HEK293 (cell line): ENCODE data around the gene MYO15B.

Experiments
- CTCF ChIA-PET: fragments of 350-600 bp; formaldehyde crosslinking; extraction: SDS; loops from one replicate; lab custom pipeline; 2021; ENCODE audit warnings: antibody characterized with exemption; lab: Yijun Ruan, JAX
- POLR2A ChIA-PET: fragments of 300-600 bp; formaldehyde crosslinking; extraction: SDS; loops from one replicate; lab custom pipeline; 2020; ENCODE audit warnings: antibody characterized with exemption, inconsistent platforms; lab: Yijun Ruan, JAX
- H3K27ac ChIP-seq: fragments of 200-500 bp; sonication (Bioruptor generic); 2 replicates; pipeline ENCODE4 v1.5.1; 2014; ENCODE audit warnings: low read depth, low read length, control low read depth, inconsistent platforms; ENCODE audit errors: extremely low read depth
- H3K36me3 ChIP-seq, 2 experiments: fragments of 200-500 bp in 1 of 2; sonication (Bioruptor generic) in 1 of 2; 1 replicate in 1 of 2; 2 replicates in 1 of 2; pipeline ENCODE4 v1.5.1; 2014 to 2017; ENCODE audit warnings: inconsistent platforms in 2 of 2, low read length in 2 of 2; ENCODE audit not compliant: control insufficient read depth in 2 of 2, insufficient read depth in 1 of 2
- H3K4me1 ChIP-seq: fragments of 200-500 bp; sonication (Bioruptor generic); 2 replicates; pipeline ENCODE4 v1.5.1; 2014; ENCODE audit warnings: mild to moderate bottlenecking, low read length, inconsistent platforms; ENCODE audit not compliant: control insufficient read depth, insufficient read depth
- H3K4me3 ChIP-seq: 2 replicates; pipeline ENCODE4 v1.5.1; 2011; ENCODE audit warnings: low read depth, mild to moderate bottlenecking, control low read depth, low read length, moderate library complexity
- H3K9me3 ChIP-seq: fragments of 200-500 bp; sonication (Bioruptor generic); 2 replicates; pipeline ENCODE4 v1.5.1; 2014; ENCODE audit warnings: low read depth, low read length, inconsistent platforms; ENCODE audit not compliant: control insufficient read depth, insufficient read depth
- EGR2 ChIP-seq: fragments of 450-650 bp; formaldehyde crosslinking; IDR thresholded peaks from 2 replicates; pipeline ENCODE4 v1.5.1; 2016; ENCODE audit warnings: low read depth, missing biosample characterization, missing genetic modification characterization
- GFI1B ChIP-seq: fragments of 450-650 bp; formaldehyde crosslinking; IDR thresholded peaks from 2 replicates; pipeline ENCODE4 v1.5.1; 2016; ENCODE audit warnings: missing biosample characterization, missing genetic modification characterization
- MZF1 ChIP-seq: fragments of 450-650 bp; formaldehyde crosslinking; IDR thresholded peaks from 2 replicates; pipeline ENCODE4 v1.5.1; 2017; ENCODE audit warnings: missing biosample characterization, missing genetic modification characterization, borderline replicate concordance
- SP7 ChIP-seq: fragments of 450-650 bp; formaldehyde crosslinking; IDR thresholded peaks from 2 replicates; pipeline ENCODE4 v1.5.1; 2016; ENCODE audit warnings: missing biosample characterization, missing genetic modification characterization
- WT1 ChIP-seq: fragments of 450-650 bp; formaldehyde crosslinking; IDR thresholded peaks from 2 replicates; pipeline ENCODE4 v1.5.1; 2016; ENCODE audit warnings: missing biosample characterization, missing genetic modification characterization
- ZBTB17 ChIP-seq: fragments of 450-650 bp; formaldehyde crosslinking; IDR thresholded peaks from 2 replicates; pipeline ENCODE4 v1.5.1; 2016; ENCODE audit warnings: missing biosample characterization, missing genetic modification characterization
- ZBTB44 ChIP-seq: fragments of 450-650 bp; IDR thresholded peaks from 2 replicates; pipeline ENCODE4 v1.5.1; 2018; ENCODE audit warnings: missing biosample characterization, mild to moderate bottlenecking, missing genetic modification characterization
- ZFHX2 ChIP-seq: fragments of 450-650 bp; formaldehyde crosslinking; conservative IDR thresholded peaks from 2 replicates; pipeline ENCODE4 v1.5.1; 2016; ENCODE audit warnings: missing biosample characterization, missing genetic modification characterization
- ZNF223 ChIP-seq: fragments of 450-650 bp; formaldehyde crosslinking; IDR thresholded peaks from 2 replicates; pipeline ENCODE4 v1.5.1; 2016; ENCODE audit warnings: missing biosample characterization, missing genetic modification characterization
- ZNF549 ChIP-seq: fragments of 450-650 bp; IDR thresholded peaks from 2 replicates; pipeline ENCODE4 v1.5.1; 2018; ENCODE audit warnings: missing biosample characterization, missing genetic modification characterization, mild to moderate bottlenecking, inconsistent platforms, moderate library complexity
- ZNF610 ChIP-seq: fragments of 450-650 bp; formaldehyde crosslinking; IDR thresholded peaks from 2 replicates; pipeline ENCODE4 v1.5.1; 2016; ENCODE audit warnings: missing biosample characterization, missing genetic modification characterization, borderline replicate concordance
- ZNF623 ChIP-seq: fragments of 450-650 bp; formaldehyde crosslinking; IDR thresholded peaks from 2 replicates; pipeline ENCODE4 v1.5.1; 2016; ENCODE audit warnings: missing biosample characterization, missing genetic modification characterization
- TF ChIP-seq, protein P1 (sequence below): fragments of 450-650 bp; formaldehyde crosslinking; IDR thresholded peaks from 2 replicates; pipeline ENCODE4 v1.5.1; 2016; ENCODE audit warnings: missing biosample characterization, missing genetic modification characterization
- TF ChIP-seq, protein P2 (sequence below): fragments of 450-650 bp; formaldehyde crosslinking; IDR thresholded peaks from 2 replicates; pipeline ENCODE4 v1.5.1; 2016; ENCODE audit warnings: missing biosample characterization, missing genetic modification characterization
- TF ChIP-seq, protein P3 (sequence below): fragments of 450-650 bp; formaldehyde crosslinking; IDR thresholded peaks from 2 replicates; pipeline ENCODE4 v1.5.1; 2016; ENCODE audit warnings: missing biosample characterization, missing genetic modification characterization

Gene MYO15B

DNA sequence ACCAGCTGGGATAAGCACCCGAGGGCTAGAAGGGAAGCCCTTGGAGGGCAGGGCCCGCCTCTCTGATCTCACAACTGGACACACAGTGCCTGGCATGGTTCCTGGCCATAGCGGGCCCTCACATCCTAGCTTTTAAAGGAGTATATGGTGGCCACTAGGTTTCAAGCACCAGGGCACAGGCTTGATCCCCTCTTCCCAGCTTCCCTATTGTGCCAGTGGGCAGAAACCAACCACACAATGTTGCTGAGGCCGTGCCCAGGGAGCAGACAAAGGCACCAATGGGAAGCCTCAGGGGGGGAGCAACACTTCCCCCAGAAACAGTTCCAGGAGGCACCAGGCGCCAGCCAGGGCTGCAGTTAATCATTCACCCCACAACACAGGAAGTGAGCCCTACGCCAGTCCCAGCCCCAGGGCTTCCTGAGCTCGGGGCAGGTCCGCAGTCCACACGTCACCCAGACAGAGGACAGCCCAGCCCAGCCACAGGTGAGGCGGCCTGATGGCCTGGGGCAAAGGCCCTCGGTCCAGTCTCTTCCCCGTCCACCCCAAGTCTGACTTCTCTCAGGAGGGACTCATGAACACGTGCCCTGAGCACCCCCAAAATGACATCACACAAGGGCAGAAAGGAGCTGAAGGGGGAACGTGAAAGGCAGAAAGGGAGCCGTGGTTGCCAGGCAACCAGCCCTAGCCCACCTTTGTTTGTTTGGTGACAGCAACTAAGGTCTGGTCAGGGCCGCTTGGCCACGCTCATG, 58.5 kb downstream of the MYO15B start (continued):
- TF ChIP-seq, protein P1, sequence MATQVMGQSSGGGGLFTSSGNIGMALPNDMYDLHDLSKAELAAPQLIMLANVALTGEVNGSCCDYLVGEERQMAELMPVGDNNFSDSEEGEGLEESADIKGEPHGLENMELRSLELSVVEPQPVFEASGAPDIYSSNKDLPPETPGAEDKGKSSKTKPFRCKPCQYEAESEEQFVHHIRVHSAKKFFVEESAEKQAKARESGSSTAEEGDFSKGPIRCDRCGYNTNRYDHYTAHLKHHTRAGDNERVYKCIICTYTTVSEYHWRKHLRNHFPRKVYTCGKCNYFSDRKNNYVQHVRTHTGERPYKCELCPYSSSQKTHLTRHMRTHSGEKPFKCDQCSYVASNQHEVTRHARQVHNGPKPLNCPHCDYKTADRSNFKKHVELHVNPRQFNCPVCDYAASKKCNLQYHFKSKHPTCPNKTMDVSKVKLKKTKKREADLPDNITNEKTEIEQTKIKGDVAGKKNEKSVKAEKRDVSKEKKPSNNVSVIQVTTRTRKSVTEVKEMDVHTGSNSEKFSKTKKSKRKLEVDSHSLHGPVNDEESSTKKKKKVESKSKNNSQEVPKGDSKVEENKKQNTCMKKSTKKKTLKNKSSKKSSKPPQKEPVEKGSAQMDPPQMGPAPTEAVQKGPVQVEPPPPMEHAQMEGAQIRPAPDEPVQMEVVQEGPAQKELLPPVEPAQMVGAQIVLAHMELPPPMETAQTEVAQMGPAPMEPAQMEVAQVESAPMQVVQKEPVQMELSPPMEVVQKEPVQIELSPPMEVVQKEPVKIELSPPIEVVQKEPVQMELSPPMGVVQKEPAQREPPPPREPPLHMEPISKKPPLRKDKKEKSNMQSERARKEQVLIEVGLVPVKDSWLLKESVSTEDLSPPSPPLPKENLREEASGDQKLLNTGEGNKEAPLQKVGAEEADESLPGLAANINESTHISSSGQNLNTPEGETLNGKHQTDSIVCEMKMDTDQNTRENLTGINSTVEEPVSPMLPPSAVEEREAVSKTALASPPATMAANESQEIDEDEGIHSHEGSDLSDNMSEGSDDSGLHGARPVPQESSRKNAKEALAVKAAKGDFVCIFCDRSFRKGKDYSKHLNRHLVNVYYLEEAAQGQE = no peak
- TF ChIP-seq, protein P2, sequence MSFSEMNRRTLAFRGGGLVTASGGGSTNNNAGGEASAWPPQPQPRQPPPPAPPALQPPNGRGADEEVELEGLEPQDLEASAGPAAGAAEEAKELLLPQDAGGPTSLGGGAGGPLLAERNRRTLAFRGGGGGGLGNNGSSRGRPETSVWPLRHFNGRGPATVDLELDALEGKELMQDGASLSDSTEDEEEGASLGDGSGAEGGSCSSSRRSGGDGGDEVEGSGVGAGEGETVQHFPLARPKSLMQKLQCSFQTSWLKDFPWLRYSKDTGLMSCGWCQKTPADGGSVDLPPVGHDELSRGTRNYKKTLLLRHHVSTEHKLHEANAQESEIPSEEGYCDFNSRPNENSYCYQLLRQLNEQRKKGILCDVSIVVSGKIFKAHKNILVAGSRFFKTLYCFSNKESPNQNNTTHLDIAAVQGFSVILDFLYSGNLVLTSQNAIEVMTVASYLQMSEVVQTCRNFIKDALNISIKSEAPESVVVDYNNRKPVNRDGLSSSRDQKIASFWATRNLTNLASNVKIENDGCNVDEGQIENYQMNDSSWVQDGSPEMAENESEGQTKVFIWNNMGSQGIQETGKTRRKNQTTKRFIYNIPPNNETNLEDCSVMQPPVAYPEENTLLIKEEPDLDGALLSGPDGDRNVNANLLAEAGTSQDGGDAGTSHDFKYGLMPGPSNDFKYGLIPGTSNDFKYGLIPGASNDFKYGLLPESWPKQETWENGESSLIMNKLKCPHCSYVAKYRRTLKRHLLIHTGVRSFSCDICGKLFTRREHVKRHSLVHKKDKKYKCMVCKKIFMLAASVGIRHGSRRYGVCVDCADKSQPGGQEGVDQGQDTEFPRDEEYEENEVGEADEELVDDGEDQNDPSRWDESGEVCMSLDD (tag by site-specific recombination) = no peak
- TF ChIP-seq ZFHX2 (no peak), ZBTB17 (no peak)

DNA sequence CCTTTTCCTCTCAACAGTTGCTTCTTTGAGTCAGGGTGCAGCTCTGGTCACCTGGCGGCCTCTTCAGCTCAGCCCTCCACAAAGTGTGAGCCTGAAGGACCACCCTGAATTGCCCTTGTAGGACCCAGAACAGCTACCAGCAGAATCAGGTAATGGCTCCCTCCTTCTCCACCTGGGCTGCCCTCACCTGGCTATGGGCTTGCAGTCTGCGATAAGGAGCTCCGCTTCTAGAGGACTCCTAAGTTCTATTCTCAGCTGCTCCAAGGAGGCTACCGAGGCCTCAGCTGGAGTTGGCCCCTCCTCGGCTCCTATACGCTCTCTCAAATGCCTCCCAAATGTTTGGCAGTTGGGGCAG, 59.0 kb downstream of the MYO15B start:
- no peak overlapping the region for H3K4me3 ChIP-seq
- POLR2A ChIA-PET = no interaction called here
- CTCF ChIA-PET = interaction anchor here (2.2 to 22.8 kb wide), 4 partner anchors 15 to 103 kb away, joined by 6 to 410 read pairs (median 17); partner anchors contain the start of gene SMIM5
- H3K4me1 ChIP-seq = no peaks in the 10 kb centered on the region
- no peaks in the 10 kb centered on the region for H3K9me3 ChIP-seq
- H3K27ac ChIP-seq = no peak overlapping the region
- no peak for TF ChIP-seq ZBTB44 (tag by site-specific recombination)
- TF ChIP-seq ZNF623 (tag by site-specific recombination) = no peak
- TF ChIP-seq WT1 (tag by site-specific recombination) = no peak
- no peak for TF ChIP-seq SP7 (tag by site-specific recombination)
- no peak for TF ChIP-seq MZF1 (tag by site-specific recombination)
- no peak for TF ChIP-seq EGR2 (tag by site-specific recombination)
- TF ChIP-seq ZNF549 (tag by site-specific recombination) = no peak
- no peak for TF ChIP-seq ZNF223 (tag by site-specific recombination)
- TF ChIP-seq ZNF610 = no peak
- no peak for TF ChIP-seq GFI1B
- TF ChIP-seq, protein P3, sequence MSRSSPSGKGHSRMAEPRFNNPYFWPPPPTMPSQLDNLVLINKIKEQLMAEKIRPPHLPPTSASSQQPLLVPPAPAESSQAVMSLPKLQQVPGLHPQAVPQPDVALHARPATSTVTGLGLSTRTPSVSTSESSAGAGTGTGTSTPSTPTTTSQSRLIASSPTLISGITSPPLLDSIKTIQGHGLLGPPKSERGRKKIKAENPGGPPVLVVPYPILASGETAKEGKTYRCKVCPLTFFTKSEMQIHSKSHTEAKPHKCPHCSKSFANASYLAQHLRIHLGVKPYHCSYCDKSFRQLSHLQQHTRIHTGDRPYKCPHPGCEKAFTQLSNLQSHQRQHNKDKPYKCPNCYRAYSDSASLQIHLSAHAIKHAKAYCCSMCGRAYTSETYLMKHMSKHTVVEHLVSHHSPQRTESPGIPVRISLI (tag by site-specific recombination) = no peak
- peaks cover 19 to 74% of the 10 kb centered on the region in 2 experiments for H3K36me3 ChIP-seq
